Stimulated activated CD4-positive, alpha-beta T cell treated with anti-CD3 and anti-CD28 coated beads, Interleukin-4, amount 100 ng/mL, for 24 hours (primary cell): ENCODE measurements around the gene BSCL2.
"Not testable (repeated sequence)": the region's sequence is repeated elsewhere in the genome, so short reads cannot be mapped to it uniquely, and the experiment has no call there.

Source experiments
- DNase-seq: peaks from one replicate; pipeline ENCODE4 v3.0.0-alpha.2; 2020

BSCL2 gene

DNA sequence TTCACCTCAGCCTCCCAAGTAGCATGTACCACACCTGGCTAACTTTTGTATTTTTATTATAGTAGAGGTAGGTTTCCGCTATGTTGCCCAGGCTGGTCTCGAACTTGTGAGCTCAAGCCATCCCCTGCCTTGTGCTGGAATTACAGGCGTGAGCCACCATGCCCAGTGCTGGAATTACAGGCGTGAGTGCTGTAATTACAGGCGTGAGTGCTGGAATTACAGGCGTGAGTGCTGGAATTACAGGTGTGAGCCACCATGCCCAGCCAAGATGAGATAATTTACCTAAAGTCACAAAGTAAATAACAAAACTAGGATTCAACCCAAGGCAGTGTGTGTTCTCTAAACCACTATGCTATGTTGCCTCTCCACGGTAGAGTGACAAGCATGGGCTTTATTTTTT, 24.7 kb downstream of the BSCL2 start:
- no peak for DNase-seq

DNA sequence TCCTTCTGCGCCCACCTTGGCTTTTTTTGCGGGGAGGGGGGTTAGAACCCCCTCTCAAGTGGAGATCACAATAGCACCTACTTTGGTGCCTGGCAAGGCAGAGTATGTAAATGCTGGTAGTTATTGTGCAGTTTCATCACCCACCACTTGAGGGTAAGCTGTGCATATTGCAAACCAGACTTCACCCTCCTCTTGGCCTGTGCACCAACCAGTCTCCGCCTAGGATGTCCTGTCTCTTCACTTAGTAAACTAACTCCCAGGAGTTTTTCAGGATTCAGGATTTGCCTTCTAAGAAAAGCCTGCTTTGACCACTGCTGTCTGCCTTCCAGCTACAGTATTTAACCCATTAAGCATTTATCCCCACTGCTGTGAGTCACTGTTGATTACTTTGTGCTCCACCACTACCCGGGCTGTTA, 26.4 kb downstream of the BSCL2 start:
- peak; percentile 50 for DNase-seq

DNA sequence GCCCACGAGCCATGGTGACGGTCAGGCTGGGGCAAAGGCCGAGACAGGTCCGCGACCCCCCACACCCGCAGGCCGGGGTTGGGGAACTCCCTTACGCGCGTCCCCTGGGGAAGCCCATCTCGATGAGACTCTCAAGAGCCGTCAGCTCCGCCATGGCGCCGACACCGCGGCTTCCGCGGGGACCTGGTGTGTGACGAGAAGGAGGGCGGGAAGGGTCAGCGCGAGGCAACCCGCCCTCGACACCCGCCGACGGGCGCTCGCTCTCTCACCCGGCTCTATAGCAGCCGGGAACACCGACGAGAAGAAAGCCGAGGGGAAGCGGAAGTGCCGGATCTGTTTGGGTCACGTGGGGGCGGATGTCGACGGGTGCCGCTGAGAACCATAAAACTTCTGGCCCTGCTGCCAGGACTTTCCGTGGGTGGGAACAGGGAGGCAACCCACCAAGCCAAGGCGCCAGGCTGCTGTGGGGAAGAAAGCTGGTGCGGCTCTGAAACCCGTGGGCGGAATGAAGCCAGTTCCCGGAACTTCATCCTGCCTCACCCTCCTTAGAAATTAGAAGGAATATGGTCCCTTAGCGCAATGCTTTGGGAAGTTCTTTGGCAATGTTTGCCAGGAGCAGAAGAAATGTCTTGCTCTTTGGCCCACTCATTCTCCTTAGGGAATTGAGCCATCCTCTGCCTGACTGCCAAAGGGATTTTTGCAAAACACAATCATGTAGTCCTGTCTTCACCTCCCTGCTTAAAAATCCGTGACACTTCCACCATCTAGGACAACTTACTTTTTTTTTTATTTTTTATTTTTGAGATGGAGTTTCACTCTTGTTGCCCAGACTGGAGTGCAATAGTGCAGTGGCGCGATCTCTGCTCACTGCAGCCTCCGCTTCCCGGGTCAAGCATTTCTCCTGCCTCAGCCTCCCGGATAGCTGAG, 28.2 kb downstream of the BSCL2 start, which contains the start of gene UBXN1:
Gene UBXN1, minus strand, starts transcription at position 304 of the 927 bp plus-strand sequence. Its CDS starts 150 bp downstream, at position 154.
- DNase-seq = peak; percentile 91

DNA sequence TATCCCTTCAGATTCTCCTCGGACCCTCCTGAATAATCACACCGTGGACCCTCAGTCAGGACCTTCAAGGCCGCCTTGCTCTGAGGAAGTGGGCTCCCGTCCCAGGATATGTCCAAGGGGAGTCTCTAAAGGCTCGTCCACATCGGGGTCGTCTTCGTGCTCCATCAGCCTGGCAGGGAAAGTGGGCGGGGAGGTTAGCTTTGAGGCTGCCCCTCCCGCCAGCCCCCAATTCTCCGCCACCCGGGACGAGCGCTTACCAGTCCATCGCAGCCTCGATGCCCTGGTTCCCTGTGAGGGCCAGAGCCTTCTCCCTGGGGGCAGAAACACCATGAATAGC, 28.8 kb downstream of the BSCL2 start:
- DNase-seq = no peak

DNA sequence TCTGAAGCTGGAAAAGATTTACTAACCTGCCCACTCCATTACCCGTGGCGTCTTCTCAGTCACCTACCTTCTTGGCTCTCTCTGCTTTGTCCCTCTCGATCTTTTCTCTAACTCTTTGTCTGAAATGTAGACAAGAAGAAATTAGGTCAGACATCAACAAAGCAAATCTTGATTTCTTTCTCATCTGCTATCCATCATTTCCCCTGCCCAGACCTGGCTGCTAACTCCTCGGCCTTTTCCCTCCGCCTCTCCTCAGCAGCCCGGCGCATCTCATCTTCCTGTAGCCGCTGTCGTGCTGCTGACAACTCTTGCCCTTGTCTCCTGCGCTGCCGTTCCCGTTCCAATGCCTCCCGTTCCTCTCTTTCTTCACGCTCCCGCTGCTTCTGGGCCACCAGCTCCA, 29.5 kb downstream of the BSCL2 start:
- no peak for DNase-seq

DNA sequence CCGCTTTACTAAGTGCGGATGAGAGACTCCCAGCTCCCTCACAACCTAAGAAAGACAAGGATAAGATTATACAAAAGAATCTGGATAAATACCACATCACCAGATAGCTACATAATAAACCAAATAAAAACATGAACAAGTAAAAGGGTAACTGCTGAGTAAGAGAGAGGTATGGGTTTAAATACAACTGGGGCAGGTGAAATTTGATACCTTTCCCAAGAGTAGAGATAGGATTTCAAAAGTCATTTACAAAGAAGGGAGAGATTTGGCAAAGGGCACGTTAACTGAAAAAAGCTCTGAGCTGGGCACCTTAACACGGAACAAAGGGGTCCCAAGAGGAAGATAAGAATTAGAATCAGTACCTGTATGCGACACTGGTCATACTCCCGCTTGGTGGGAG, 30.1 kb downstream of the BSCL2 start:
- no peak for DNase-seq

DNA sequence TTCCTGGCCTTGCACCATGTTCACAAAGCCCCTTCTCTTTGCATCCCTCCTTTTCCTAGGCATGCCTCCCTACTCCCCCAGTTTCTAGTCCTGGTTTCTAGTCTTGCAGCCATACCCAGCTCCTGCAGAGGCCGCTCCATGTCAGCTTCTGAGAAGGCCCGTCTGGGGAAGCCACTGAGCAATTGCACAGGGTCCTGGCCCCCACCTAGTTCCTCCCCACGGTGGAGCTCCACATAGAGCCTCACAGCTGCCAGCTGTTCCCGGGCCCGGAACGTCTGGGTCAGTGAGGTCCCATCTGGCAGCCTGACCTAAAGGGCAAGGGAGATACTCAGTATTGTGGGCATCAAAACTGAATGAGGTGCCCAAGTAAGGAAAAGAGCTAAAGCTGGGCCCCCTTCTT, 30.5 kb downstream of the BSCL2 start:
- DNase-seq = no peak

DNA sequence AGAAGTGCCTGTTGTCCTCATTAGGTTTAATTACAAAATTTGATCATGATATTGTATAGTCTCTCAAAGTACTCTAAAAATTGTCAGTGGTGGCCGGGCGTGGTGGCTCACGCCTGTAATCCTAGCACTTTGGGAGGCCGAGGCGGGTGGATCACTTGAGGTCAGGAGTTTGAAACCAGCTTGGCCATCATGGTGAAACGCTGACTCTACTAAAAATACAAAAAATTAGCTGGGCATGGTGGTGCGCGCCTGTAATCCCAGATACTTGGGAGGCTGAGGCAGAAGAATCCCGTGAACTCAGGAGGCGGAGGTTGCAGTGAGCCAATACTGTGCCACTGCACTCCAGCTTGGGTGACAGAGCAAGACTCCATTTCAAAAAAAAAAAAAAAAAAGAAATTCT, 31.8 kb downstream of the BSCL2 start:
- not testable (repeated sequence) for DNase-seq

DNA sequence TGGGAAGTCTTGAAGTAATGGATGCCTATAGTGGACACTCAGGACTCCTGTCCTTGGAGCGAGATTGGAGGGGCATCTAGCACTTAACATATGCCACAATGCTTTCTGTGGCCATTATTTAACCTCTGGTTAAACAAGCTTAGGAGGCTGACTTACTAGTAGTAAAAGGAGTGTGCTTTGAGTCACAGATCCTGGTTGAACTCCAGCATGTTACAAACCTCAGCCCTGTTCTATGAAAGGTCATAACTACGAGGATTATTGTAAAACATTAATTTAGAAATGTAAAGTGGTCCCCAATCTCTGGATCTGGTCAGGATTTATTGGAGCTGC, 34.1 kb downstream of the BSCL2 start:
- no peak for DNase-seq

DNA sequence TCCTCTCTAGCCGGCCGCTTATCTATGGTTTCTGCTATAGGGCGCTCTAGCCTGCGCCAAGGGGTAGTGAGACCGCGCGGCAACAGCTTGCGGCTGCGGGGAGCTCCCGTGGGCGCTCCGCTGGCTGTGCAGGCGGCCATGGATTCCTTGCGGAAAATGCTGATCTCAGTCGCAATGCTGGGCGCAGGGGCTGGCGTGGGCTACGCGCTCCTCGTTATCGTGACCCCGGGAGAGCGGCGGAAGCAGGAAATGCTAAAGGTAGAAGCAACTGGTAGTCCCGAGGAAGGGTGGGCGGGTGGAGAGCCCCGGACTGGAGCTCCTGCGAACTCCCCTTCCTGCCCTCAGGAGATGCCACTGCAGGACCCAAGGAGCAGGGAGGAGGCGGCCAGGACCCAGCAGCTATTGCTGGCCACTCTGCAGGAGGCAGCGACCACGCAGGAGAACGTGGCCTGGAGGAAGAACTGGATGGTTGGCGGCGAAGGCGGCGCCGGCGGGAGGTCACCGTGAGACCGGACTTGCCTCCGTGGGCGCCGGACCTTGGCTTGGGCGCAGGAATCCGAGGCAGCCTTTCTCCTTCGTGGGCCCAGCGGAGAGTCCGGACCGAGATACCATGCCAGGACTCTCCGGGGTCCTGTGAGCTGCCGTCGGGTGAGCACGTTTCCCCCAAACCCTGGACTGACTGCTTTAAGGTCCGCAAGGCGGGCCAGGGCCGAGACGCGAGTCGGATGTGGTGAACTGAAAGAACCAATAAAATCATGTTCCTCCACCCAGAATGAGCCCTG, 35.4 kb downstream of the BSCL2 start, which contains the start of the genes LBHD1 and UQCC3:
Gene LBHD1, minus strand, starts transcription at position 660 of the 782 bp plus-strand sequence. CDS start 2,236 bp downstream, outside the sequence.
Gene UQCC3, plus strand, starts transcription at position 66 of the 782 bp plus-strand sequence. Its CDS starts 73 bp downstream, at position 139.
- peak; percentile 78 for DNase-seq

DNA sequence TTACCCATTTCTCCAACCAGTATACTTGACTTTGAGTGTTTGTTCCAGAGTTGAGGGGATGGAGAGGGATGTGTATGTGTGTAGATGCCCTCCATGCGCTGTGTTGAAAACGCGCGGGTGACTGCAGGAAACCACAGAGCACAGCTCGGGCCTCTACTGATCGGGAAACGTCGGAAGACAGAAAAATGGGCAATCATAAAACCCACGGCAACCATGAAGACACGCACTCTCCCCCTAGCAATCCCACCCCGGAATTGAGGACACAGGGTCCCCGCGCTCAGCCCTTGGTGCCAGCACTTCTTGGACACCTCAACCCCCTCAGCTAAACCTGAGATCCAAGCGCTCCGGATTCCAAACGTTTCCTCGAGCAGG, 36.0 kb downstream of the BSCL2 start:
- no peak for DNase-seq

DNA sequence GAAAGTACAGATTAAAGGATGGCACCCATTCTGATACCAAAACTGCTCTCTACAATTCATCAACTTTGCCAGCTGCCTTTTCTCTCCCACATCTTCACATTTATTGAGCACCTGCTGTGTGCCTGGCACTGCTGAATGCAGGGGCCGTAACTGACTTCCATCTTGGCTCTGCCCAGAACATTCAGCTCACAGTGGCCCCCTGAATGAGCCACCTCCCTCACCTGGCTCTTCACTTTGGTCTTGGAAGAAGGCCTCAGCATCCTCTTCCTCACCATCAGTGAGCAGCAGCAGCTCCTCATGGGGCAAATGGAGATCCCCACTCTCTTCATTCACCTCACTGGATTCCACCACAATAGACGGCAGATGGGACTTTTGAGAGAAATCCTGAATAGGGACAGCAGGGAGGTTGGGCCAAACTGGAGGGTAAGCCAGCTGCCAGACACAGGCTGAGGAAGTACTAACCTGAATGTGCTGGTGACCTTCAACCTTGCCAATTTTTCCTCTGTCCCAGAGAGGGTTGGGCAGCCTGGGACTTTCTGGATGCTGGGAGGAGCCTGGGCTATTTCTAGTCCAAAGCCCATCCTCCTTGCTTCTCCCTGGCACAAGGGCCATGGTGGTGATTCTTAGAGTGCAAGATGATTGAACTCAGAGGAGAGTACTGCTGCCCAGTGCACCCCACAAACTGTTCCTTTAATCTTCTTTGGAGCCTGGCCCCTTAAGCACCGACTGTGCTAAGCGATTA, 37.6 kb downstream of the BSCL2 start:
- DNase-seq = no peak

DNA sequence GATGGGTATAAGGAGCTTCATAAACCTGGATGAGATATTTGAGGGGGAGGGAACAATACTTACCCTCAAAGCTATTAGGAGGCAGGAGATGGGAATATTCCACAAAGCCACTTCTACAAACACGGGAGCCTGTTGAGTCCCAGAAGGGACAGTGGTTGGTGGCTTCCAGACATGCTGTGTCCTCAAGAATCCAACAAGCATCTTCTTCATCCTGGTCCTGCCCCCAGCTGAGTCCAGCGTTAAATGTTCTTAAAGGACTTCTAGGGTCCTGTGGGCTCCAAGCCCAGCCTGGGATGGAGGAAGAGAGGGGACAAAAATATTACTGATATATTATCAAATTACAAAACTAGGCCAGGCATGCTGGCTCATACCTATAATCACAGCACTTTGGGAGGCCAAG, 39.8 kb downstream of the BSCL2 start:
- no peak for DNase-seq

DNA sequence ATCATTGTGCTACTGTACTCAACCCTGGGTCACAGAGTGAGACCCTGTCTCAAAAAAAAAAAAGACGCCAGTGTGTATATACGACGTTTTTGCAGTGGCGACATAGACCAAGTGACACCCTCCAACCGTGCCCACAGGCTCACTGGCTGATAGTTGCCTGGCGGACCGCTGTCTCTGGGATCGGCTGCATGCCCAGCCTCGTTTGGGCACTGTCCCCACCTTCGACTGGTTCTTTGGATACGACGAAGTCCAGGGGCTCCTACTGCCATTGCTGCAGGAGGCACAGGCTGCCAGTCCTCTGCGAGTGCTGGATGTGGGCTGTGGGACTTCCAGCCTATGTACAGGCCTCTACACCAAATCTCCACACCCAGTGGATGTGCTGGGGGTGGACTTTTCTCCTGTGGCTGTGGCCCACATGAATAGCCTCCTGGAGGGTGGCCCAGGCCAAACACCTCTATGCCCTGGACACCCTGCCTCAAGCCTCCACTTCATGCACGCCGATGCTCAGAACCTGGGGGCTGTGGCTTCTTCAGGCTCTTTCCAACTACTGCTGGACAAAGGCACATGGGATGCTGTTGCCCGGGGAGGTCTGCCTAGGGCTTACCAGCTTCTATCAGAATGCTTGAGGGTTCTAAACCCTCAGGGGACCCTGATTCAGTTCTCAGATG, 40.8 kb downstream of the BSCL2 start:
- DNase-seq = no peak

DNA sequence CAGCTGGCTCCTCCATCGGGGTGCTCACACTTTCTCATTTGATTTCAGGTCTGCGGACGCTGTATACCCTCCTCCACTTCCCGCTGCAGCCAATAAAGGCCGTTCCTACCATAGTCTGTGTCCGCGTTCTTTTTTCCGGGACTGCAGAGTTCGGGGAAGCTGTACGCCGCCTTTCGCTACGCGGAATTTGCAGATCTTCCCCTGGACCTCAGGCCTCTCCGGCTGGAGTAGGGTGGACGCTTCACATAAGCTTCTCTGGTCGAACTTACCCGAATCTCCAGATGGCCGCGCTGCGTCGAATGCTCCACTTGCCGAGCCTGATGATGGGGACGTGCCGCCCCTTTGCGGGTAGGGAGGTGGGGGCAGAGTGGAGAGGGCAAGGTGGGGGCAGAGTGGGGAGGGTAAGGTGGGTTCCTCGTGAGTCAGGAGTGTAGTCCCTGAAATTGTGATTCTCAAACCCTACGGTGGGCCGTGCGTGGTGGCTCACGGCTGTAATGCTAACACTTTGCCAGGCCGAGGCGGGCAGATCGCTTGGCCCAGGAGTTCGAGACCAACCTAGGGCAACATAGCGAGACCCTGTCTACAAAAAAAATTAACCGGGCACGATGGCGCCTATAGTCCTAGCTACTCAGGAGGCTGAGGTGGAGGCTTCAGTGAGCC, 41.5 kb downstream of the BSCL2 start:
- DNase-seq = peak; percentile 71

DNA sequence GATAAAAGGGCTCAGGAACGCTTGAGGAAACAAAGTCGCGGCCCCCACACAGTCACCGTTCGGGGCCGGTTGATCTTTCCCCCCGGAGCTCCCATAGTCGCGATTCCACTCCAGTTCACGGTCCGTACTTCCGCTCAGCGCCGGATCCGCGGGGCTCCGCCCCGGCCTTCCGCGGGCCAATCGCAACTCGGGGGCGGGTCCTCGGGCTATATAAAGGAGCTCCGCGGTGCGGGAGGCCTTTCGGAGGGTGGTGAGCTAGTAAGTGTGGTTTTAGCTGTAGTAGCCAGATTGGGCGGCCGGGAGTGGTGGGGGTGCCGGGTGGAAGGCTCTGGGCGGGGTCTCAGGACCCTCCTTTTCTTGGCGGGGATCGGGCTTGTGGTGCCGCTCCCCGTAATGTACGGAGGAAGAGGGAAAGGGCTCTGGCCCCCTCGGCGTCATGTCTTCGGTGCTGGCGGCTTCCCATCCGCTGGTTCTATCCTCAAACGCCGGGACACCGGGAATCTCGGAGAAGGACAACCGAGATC, 42.1 kb downstream of the BSCL2 start, which contains the start of the genes C11orf98 and CSKMT:
Gene C11orf98, minus strand, starts transcription at position 136 of the 524 bp plus-strand sequence. Its CDS starts 41 bp downstream, at position 95.
Gene CSKMT, plus strand, starts transcription at position 238 of the 524 bp plus-strand sequence. CDS start 568 bp downstream, outside the sequence.
- DNase-seq = peak; percentile 96

DNA sequence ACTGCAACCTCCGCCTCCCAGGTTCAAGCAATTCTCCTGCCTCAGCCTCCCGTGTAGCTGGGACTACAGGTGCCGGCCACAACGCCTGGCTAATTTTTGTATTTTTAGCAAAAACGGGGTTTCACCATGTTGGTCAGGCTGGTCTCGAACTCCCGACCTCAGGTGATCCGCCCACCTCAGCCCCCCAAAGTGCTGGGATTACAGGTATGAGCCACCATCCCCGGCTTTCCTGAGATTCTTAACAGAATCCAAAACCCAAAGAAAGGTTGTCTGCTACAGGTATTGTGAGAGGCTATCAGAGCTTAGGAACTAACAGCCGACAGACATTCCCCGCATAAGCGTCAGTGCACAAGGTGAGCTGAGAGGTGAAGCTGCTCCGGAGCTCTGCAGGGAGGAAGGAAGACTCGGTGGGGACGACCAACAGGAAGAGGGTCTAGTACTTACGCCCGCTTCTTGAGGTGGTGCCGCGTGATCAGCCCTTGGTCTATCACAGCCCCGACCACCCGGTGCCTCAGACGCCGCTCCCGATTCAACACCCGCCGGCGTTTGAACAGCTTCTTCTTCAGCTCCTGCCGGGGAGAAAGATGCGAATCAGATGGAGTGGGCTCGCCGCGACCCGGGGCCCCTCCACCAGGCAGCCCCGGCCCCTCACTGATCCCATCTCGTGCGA, 42.7 kb downstream of the BSCL2 start:
- peak; percentile 63 for DNase-seq

DNA sequence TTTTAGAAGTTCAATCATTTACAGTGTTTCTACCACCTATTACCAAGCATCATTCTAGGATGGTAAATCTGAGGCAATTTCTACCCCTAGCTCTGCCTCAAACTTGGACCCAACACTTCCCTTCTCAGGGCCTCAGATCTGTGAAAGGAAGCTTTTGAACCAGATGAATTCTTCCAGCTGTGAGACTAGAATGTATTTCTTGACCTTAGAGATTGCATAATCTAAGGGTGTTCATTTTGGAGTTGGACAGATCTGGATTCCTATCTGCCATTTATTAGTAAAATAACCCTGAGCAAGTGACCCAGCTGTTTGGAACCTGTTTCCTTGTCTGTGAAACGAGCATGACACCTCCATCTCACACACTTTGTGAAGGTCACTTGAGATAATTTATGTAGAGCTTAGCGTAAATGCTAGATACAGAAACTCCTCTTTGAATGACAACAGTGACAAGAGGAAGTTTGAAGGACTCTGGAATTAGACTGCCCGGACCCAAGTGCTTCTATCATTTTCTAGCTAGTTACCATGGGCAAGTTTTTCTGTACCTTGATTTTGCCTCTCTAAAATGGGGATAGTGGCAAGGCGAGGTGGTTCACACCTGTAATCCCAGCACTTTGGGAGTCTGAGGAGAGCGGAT, 50.3 kb downstream of the BSCL2 start:
- no peak for DNase-seq

DNA sequence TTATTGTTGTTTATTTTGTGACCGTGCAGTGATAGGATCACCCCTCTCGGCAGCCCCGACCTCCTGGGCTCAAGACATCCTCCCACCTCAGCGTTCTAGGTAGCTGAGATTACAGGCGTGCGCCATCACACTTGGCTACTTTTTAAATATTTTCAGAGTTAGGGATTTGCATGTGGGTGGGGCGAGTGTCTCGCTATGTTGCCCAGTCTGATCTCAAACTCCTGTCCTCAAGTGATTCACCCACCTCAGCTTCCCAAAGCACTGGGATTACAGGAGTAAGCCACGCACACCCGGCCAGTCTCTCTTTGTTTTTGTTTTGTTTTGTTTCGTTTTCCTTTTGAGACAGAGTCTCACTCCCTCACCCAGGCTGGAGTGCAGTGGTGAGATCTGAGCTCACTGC, 52.9 kb downstream of the BSCL2 start:
- DNase-seq = no peak
